NCI-H2107 (cell line): ENCODE results near the gene LYPD5.

Experiments
- DNase-seq: peaks from one replicate; lab custom pipeline; 2025; lab: John Stamatoyannopoulos, UW

Gene LYPD5

GRCh38 chr19:43804432-43804831 is 2.2 kb upstream of the LYPD5 start:
- DNase-seq: no peak

GRCh38 chr19:43799502-43800142 is 2.6 kb downstream of the LYPD5 start:
- DNase-seq: no peak

GRCh38 chr19:43798546-43799409 is 3.5 kb downstream of the LYPD5 start:
- peak; percentile 34 for DNase-seq

- DNase-seq: no peak
These were observed 4.2 kb downstream of the LYPD5 start for GRCh38 chr19:43798026-43798545.

- no peak for DNase-seq
These were observed 4.7 kb downstream of the LYPD5 start for GRCh38 chr19:43797556-43797955.

- DNase-seq: no peak
These were observed 5.1 kb downstream of the LYPD5 start for GRCh38 chr19:43797118-43797517.

GRCh38 chr19:43790587-43790986 is 11.7 kb downstream of the LYPD5 start:
- no peak for DNase-seq

- no peak for DNase-seq
These were observed 13.2 kb downstream of the LYPD5 start for GRCh38 chr19:43789029-43789428.

GRCh38 chr19:43786665-43787064 is 15.6 kb downstream of the LYPD5 start:
- DNase-seq: no peak

- DNase-seq: no peak
These were observed 17.1 kb downstream of the LYPD5 start for GRCh38 chr19:43784981-43785808.

- no peak for DNase-seq
These were observed 17.8 kb downstream of the LYPD5 start for GRCh38 chr19:43784241-43784980.

GRCh38 chr19:43783636-43784035 is 18.6 kb downstream of the LYPD5 start:
- DNase-seq: no peak

GRCh38 chr19:43782689-43783231 is 19.5 kb downstream of the LYPD5 start:
- DNase-seq: no peak

GRCh38 chr19:43782311-43782660 is 20.0 kb downstream of the LYPD5 start:
- DNase-seq: no peak

GRCh38 chr19:43781630-43782310 is 20.5 kb downstream of the LYPD5 start:
- no peak for DNase-seq

GRCh38 chr19:43780706-43781525 is 21.3 kb downstream of the LYPD5 start, which contains the start of gene KCNN4:
KCNN4 (minus strand) TSS chr19:43780973; CDS start chr19:43780861, 112 bp downstream.
- no peak for DNase-seq

- DNase-seq: no peak
These were observed 22.4 kb downstream of the LYPD5 start for GRCh38 chr19:43779820-43780219.

- DNase-seq: no peak
These were observed 23.0 kb downstream of the LYPD5 start for GRCh38 chr19:43779147-43779819.

- peak; percentile 88 for DNase-seq
These were observed 23.6 kb downstream of the LYPD5 start for GRCh38 chr19:43778651-43779050.
